Right lobe of liver (tissue), 6 donors: Measurements from ENCODE around the gene KLF16. TPM values are rescaled to one million over a fixed set of nuclear protein-coding genes. Genes with fewer than 3 reads are reported as not detected.
A peak's percentile ranks its signal among the peaks of the same experiment; 100 is the strongest.

Experiments
- ATAC-seq, 4 donors: fragments of 200-7000 bp; cut with Tn5 transposase; one replicate each; pipeline ENCODE4 v1.9.1; 2020; ENCODE audit warnings: mild to moderate bottlenecking in 4 of 4, moderate library complexity in 4 of 4
- DNase-seq, 3 donors: peaks; one replicate each; pipeline ENCODE4 v3.0.0-alpha.2; 2020
- H3K27ac ChIP-seq, 3 donors: fragments of 200-600 bp; one replicate each; pipeline ENCODE4 v1.8.0; 2022
- H3K27me3 ChIP-seq, 2 donors: fragments of 200-600 bp; one replicate each; pipeline ENCODE4 v1.8.0; 2022
- H3K36me3 ChIP-seq, 4 donors: fragments of 200-600 bp; sonication (generic) in 1 of 4; one replicate each; pipeline versions ENCODE4 v1.5.1 to v1.8.0; 2017 to 2022; ENCODE audit warnings: control low read depth in 1 of 4
- H3K4me1 ChIP-seq, 4 donors: fragments of 200-600 bp; sonication (generic) in 1 of 4; one replicate each; pipeline versions ENCODE4 v1.5.1 to v1.8.0; 2017 to 2022; ENCODE audit warnings: control low read depth in 1 of 4
- H3K4me3 ChIP-seq, 3 donors: fragments of 200-600 bp; one replicate each; pipeline ENCODE4 v1.8.0; 2022
- H3K9me3 ChIP-seq, 4 donors: fragments of 200-600 bp; sonication (generic) in 1 of 4; one replicate each; pipeline versions ENCODE4 v1.5.1 to v1.8.0; 2017 to 2022; ENCODE audit warnings: control low read depth in 1 of 4
- CTCF ChIP-seq, 4 donors: fragments of 200-600 bp in 3 of 4; fragments of 450-650 bp in 1 of 4; IDR thresholded peaks; one replicate each; pipeline versions ENCODE4 v1.5.1 to v1.8.0; 2016 to 2022; ENCODE audit warnings: antibody characterized with exemption in 4 of 4, mild to moderate bottlenecking in 2 of 4
- POLR2A ChIP-seq: fragments of 450-650 bp; IDR thresholded peaks from one replicate; pipeline ENCODE4 v1.6.1; 2017; ENCODE audit warnings: antibody characterized with exemption, mild to moderate bottlenecking
- WGBS: methylation state at CpG from one replicate; pipeline ENCODE4 v1.1.6; 2018; ENCODE audit warnings: low coverage, low lambda C conversion rate; ENCODE audit not compliant: insufficient coverage; ENCODE audit errors: missing lambda C conversion rate; 5-methylcytosine and 5-hydroxymethylcytosine counted together
- intact Hi-C, 2 donors: fragments of 100-400 bp; cut with DNase I; formaldehyde crosslinking; loops; one replicate each; pipeline versions ENCODE4 v1.11.2 to v1.14.1; 2022
- total RNA-seq, 6 experiments: library from RNA; depleted of rRNA in 2 of 6; stranded (reverse); fragments of >200 nt in 2 of 6; fragmentation: NEBNext Ultra II Directional in 3 of 6; extraction: Animal tissue kit (Norgen Biotek cat#: 25700) in 3 of 6; gene quantifications; one replicate each; pipeline versions ENCODE4 v1.1.0 to v1.2.4, GENCODE V29; 2016 to 2023
- donor health status: DM: no; HTN: yes; CAD: no.
- donor health status: DM: no; HTN: no; CAD: no.
- donor health status: DM: no; HTN: no; CAD: no.
- donor health status: DM: no; HTN: yes; CAD: no.
- donor health status: DM: no; HTN: yes; CAD: no.

Gene KLF16
- total RNA-seq, 6 experiments from 2014 or later: 9.9 to 23.6 (median 10.8) TPM

- DNase-seq (peak in 1 of 3 donors; percentile 60), ATAC-seq (no peak)
- no peak for TF ChIP-seq POLR2A
- no peak for TF ChIP-seq CTCF (IDR thresholded peaks at IDR 0.05)
- Histone ChIP-seq H3K9me3 (no peaks in the 10 kb centered on the region), H3K36me3 (no peaks in the 10 kb centered on the region), H3K27me3 (no peaks in the 10 kb centered on the region), H3K4me3 (peak overlapping the region in 2 of 3 donors; percentile 21 to 31), H3K27ac (peak overlapping the region; percentile 33 to 92 (median 90)), H3K4me1 (peaks cover 0 to 66% (median 26%) of the 10 kb centered on the region in 4 donors)
- intact Hi-C loops: no loop called here
- WGBS: 17% methylated on average over 1 of the region's 13 CpGs
These were observed 8.3 kb upstream of the KLF16 start for GRCh38 chr19:1871630-1872029.

- Histone ChIP-seq H3K4me1 (peaks cover 0 to 65% (median 25%) of the 10 kb centered on the region in 4 donors), H3K36me3 (no peaks in the 10 kb centered on the region), H3K27ac (peak overlapping the region; percentile 48 to 92 (median 90)), H3K4me3 (peak overlapping the region in 2 of 3 donors; percentile 21 to 31), H3K27me3 (no peaks in the 10 kb centered on the region), H3K9me3 (no peaks in the 10 kb centered on the region)
- intact Hi-C loops: no loop called here
- no peak for TF ChIP-seq POLR2A
- peak in 3 of 4 donors; percentile 15 to 37 (median 32) for TF ChIP-seq CTCF (IDR thresholded peaks at IDR 0.05)
- peak; percentile 86 to 98 (median 93) for DNase-seq
- peak; percentile 64 to 81 (median 76) for ATAC-seq
- 23% methylated on average over 3 of the region's 15 CpGs for WGBS
These were observed 7.8 kb upstream of the KLF16 start for GRCh38 chr19:1871140-1871597.

- no peak for ATAC-seq
- no peak for DNase-seq
- Histone ChIP-seq H3K27ac (no peak overlapping the region), H3K4me1 (peaks cover 0 to 60% (median 24%) of the 10 kb centered on the region in 4 donors), H3K4me3 (no peak overlapping the region), H3K9me3 (no peaks in the 10 kb centered on the region), H3K27me3 (no peaks in the 10 kb centered on the region), H3K36me3 (no peaks in the 10 kb centered on the region)
- intact Hi-C loops: no loop called here
- 69% methylated on average over 4 of the region's 7 CpGs for WGBS
- no peak for TF ChIP-seq CTCF (IDR thresholded peaks at IDR 0.05)
- no peak for TF ChIP-seq POLR2A
These were observed 5.6 kb upstream of the KLF16 start for GRCh38 chr19:1868971-1869370.

- Histone ChIP-seq H3K4me3 (no peak overlapping the region), H3K9me3 (no peaks in the 10 kb centered on the region), H3K27me3 (no peaks in the 10 kb centered on the region), H3K36me3 (no peaks in the 10 kb centered on the region), H3K27ac (peak overlapping the region in 2 of 3 donors; percentile 1 to 29), H3K4me1 (peaks cover 0 to 45% (median 14%) of the 10 kb centered on the region in 4 donors)
- WGBS: 81% methylated on average over 9 of the region's 9 CpGs
- ATAC-seq (no peak), DNase-seq (no peak)
- TF ChIP-seq POLR2A: no peak
- no peak for TF ChIP-seq CTCF (IDR thresholded peaks at IDR 0.05)
- intact Hi-C loops: no loop called here
These were observed 4.0 kb upstream of the KLF16 start for GRCh38 chr19:1867349-1867724.
